NCI-H82 treated with DMSO at 0.1 percent for 48 hours (cell line): Measurements from ENCODE around the gene GRK6.

ENCODE experiments used
- DNase-seq: peaks from one replicate; lab custom pipeline; 2025; ENCODE audit not compliant: unreplicated experiment; lab: John Stamatoyannopoulos, UW

The GRK6 gene

DNA sequence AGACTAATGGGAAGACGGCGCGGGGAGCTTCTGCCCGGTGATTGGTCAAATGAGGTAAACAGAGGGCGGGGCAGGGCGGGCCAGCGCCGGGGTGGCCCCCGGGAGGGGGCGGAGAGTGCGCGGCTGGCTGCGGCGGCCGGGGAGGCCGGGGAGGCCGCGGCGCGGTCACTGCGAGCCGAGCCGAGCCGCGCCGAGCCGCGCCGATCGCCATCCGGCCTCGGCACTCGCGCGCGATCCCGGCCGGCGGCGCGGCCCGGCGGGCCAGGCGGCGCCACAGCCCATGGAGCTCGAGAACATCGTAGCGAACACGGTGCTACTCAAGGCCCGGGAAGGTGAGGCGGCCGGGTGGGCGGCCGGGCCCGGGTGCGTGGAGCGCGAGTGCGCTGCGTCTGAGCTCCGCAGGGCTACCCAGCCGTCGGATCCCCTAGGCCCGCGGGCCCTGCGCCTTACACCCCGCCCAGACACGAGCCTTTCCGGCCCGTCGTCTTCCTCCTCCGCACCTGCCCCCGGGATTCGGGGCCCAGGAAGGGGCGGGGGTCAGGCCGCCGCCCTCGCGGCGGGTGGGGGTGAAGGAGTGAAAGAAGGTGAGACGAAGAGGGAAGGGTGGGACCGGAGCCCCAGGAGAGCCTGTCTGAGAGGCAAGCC, at the start of gene GRK6:
TSS of gene GRK6 (plus strand) at position 111 of the 645 bp plus-strand sequence. CDS start at position 281, 170 bp downstream.
- DNase-seq, result no peak

DNA sequence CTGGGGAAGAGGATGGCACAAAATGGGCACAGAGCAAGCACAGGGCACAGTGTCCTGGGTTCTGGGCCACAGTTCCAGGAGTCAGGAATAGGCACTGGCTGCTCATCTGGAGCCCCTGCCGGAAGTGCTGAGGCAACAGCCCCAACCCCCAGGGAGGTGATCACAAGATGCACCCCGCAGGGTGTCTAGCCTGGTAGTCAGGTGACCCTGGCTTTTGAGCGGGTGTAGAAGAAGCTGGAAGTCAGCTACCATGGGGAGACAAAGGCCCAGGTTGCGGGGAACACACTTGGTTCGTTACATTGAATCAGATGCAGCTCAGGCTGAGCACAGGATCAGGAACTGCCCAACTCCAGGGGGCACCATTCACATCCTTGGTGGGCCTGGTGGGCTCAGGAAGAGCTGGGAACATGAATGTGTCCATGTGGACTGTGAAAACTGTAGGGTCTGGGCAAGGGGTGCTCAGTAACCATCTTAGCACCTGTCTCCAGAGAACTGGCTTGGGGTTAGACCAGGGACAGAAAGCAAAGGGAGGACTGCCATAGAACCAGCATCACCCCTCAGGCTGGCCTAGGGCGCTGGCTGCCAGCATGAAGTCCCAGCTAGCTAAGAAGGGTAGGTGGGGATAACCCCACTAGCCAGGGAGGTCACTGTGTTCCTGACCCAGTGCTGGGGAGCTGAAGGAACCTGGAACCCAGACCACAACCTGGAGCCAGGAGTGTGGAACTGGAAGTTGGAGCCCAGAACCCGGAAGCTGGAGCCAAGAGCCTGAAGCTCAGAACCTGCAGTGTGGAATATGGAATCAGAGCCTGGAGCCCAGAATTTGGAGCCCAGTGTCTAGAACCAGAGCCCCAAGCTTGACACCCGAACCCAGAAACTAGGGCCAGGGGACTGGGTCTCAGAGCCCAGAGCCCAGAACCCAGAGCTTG, 48.4 kb upstream of the GRK6 start:
- no peak for DNase-seq

- DNase-seq, result no peak
These were observed 47.3 kb upstream of the GRK6 start for GRCh38 chr5:177378884-177379883.

DNA sequence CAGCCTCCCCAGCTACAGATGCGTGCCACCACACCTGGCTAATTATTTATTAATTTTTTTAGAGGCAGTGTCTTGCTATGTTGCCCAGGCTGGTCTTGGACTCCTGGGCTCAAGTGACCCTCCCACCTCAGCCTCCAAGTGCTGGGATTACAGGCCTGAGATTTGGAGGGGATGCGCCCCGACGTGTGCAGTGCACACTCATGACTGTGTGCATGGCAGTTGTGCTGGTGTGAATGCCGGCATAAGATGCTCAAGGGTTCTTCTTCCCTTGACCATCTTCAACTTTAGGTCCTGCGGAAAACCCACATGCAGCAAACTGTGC, 45.7 kb upstream of the GRK6 start:
- DNase-seq, result no peak

DNA sequence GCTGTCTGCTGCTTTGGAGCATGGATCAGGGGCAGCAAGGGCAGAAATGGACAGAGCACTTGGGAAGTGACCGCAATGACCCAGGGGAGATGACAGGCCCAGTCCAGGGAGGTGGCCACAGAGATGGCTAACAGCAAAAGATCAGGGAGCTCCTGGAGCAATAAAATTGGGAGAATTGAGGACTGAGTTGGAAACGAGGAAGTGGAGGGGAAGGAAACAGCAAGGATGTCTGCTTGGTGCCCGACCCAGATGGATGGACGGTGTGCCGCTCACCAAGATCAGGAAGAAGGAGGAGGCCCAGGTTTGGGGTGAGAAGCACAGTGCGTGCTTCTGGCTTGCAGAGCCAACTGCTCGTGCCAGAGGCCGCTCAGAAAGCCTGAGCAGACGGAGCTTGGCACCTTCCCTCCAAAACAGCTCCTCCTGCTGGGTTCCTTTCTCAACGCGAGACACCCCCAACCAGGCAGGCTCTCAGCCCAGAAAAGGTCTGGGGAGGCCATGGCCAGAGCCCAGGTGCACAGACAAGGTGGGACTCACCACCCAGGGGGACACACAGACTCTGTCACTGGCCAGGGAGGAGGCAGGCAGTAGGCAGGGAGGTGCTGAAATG, 44.0 kb upstream of the GRK6 start:
- DNase-seq, result no peak

DNA sequence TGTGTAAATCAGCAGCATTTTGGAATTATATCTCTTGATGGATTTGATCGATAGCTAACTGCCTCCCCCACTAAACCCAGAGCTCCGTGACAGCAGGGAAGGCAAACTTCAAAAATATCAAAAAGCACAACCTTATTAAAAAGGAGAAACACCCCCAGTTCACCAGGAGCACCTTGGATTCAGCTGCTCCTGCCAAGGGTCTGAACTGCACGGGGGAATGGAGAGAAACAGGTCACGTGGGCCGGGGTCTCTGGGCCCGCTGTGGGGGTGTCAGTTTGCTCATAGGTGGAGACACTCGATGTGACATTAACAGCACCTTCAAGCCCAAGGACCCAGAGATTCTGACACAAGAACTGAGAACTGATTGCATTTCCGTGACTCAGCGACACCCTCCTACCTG, 43.3 kb upstream of the GRK6 start:
- no peak for DNase-seq

GRCh38 chr5:177384134-177384533, 42.3 kb upstream of the GRK6 start, which contains the start of gene SLC34A1:
Gene SLC34A1 (plus strand): TSS chr5:177384434. CDS start chr5:177385742, 1,308 bp downstream.
- no peak for DNase-seq

DNA sequence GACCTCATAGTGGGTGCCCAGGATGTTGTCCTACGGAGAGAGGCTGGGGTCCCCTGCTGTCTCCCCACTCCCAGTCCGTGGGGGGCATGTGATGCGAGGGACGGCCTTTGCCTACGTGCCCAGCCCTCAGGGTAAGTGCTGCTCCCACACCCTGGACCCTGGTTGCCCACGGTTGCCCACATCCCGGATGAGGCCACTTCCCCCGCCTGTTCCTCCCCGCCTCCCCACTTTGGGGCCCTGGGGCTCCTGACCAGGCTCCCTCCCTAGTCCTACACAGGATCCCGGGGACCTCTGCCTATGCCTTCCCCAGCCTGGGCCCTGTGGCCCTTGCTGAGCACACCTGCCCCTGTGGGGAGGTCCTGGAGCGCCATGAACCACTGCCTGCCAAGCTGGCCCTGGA, 40.8 kb upstream of the GRK6 start:
- no peak for DNase-seq

GRCh38 chr5:177386542-177386941, 39.9 kb upstream of the GRK6 start:
- peak; percentile 13 for DNase-seq

GRCh38 chr5:177387405-177387804, 39.1 kb upstream of the GRK6 start:
- DNase-seq, result no peak

GRCh38 chr5:177388521-177389052, 37.9 kb upstream of the GRK6 start:
- no peak for DNase-seq

- DNase-seq, result no peak
These were observed 37.0 kb upstream of the GRK6 start for GRCh38 chr5:177389241-177390169.

DNA sequence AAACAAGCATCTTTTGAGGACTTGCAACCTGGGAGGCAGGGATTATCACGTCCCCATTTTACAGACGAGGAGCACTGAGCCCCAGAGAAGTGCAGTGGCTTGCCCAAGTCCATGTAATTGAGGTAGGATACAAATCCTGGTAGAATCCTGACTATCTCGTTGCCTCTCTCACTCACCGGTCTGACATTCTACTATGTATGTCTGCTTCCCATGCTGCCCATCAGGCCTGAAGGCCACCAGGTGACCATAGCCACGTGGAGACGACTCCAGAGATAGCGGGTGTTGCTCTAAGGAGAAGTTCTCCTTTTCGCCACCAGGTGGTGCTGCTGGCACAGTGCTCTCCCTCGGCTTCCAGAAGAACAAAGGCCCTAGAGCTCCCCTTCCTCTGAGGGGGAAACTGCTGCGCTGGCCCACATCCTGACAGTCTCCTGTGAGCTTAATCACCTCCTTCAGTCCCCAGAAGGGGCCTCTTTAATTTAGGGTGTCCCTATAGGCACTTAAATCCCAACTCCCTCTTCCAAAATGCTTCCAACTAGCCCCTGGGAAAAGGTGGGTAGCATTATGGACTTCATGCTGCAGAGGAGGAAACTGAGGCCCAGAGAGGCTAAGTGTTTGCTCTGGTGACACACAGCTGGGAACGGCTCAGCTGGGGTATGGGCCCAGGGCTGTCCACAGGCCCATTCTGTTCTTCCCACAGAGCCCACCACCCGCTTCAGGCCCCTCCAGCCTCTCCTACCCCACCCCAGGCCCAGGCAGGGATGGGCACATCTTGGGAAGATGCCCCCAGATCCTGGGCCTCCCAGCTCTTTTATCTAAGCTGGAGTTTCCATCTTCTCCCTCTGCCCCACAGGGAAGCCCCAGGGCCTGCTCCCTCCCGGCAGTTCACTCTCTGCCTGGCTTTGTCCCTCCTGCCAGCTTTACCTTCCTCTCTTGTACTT, 35.8 kb upstream of the GRK6 start:
- peak; percentile 20 for DNase-seq

DNA sequence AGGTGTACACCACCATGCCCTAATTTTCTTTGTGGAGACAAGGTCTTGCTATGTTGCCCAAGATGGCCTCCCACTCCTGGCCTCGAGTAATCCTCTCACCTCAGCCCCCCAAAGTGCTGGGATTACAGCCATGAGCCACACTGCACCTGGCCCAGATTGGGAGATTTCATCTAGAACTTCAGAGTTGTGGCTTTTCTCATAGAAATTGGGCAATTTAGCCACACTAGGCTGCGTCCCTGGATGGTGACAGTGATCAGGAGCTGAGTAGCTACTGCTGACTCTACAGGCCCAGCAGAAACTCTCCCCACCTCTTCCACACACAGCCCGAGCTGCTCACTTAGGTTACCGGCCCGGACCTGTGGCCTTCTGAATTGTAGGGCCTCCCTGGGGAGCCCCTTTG, 33.7 kb upstream of the GRK6 start:
- DNase-seq, result no peak

- no peak for DNase-seq
These were observed 33.2 kb upstream of the GRK6 start for GRCh38 chr5:177393206-177393765.

- DNase-seq, result no peak
These were observed 32.5 kb upstream of the GRK6 start for GRCh38 chr5:177393990-177394389.

- no peak for DNase-seq
These were observed 30.4 kb upstream of the GRK6 start for GRCh38 chr5:177396078-177396477.

DNA sequence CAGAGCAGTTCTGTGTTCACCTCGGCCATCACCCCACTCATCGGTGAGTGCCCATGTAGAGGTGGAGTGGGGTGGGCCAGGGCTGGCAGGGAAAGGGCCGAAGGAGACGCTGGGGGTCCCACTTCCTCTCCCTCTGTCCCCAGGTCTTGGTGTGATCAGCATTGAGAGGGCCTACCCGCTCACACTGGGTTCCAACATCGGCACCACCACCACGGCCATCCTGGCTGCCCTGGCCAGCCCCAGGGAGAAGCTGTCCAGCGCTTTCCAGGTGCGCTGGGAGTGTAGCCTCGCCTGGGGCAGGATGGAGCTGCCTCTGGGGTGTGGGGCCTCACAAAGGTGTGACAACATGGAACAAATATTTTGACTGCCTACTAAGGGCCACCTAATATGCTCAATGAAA, 29.7 kb upstream of the GRK6 start:
- no peak for DNase-seq
